Neural cell (in vitro differentiated cells): ENCODE data around the gene FCGBP. TPM values are rescaled to one million over a fixed set of nuclear protein-coding genes. Genes with fewer than 3 reads are reported as not detected.

ENCODE experiments used
- H2AFZ ChIP-seq: fragments of 200-600, 300-800 bp; sonication (generic), shearing (Covaris generic); 2 replicates; pipeline ENCODE4 v1.6.0; 2014; ENCODE audit warnings: low read depth, mild to moderate bottlenecking, antibody characterized with exemption, low read length, moderate library complexity
- H3F3A ChIP-seq: fragments of 200-600 bp; shearing (Covaris generic); 2 replicates; pipeline ENCODE4 v1.6.1; 2016; ENCODE audit warnings: mild to moderate bottlenecking, moderate library complexity, mixed read lengths, antibody characterized with exemption, low read length; ENCODE audit not compliant: insufficient read depth, poor library complexity, severe bottlenecking
- H3K27ac ChIP-seq: fragments of 200-600, 300-800 bp; sonication (generic), shearing (Covaris generic); 2 replicates; pipeline ENCODE4 v1.5.1; 2014; ENCODE audit warnings: mild to moderate bottlenecking, low read length, moderate library complexity
- H3K27me3 ChIP-seq: fragments of 300-800, 200-600 bp; sonication (generic), shearing (Covaris generic); 2 replicates; pipeline ENCODE4 v1.6.0; 2014; ENCODE audit warnings: mild to moderate bottlenecking, low read depth, low read length, moderate library complexity; ENCODE audit not compliant: insufficient read depth
- H3K36me3 ChIP-seq: fragments of 300-800, 200-600 bp; sonication (generic), shearing (Covaris generic); 2 replicates; pipeline ENCODE4 v1.5.1; 2014; ENCODE audit warnings: mild to moderate bottlenecking, antibody characterized with exemption, low read length, moderate library complexity; ENCODE audit not compliant: insufficient read depth
- H3K4me2 ChIP-seq: fragments of 300-800, 200-600 bp; sonication (generic), shearing (Covaris generic); 2 replicates; pipeline ENCODE4 v1.6.0; 2014; ENCODE audit warnings: mild to moderate bottlenecking, low read length
- H3K4me3 ChIP-seq: fragments of 300-800, 200-600 bp; sonication (generic), shearing (Covaris generic); 2 replicates; pipeline ENCODE4 v1.5.1; 2014; ENCODE audit warnings: mild to moderate bottlenecking, low read length, moderate library complexity
- H3K79me2 ChIP-seq: fragments of 200-600 bp; shearing (Covaris generic); replicated peaks from 2 replicates; pipeline ENCODE4 v1.6.0; 2014; ENCODE audit warnings: mild to moderate bottlenecking, low read length, moderate library complexity; ENCODE audit not compliant: insufficient read depth
- H3K9ac ChIP-seq: fragments of 300-800, 200-600 bp; sonication (generic), shearing (Covaris generic); 2 replicates; pipeline ENCODE4 v1.6.1; 2016; ENCODE audit warnings: mild to moderate bottlenecking, low read length, mixed read lengths
- H3K9me2 ChIP-seq: fragments of 200-600 bp; shearing (Covaris generic); 2 replicates; pipeline ENCODE4 v1.6.1; 2016; ENCODE audit warnings: mild to moderate bottlenecking, low read length, mixed read lengths; ENCODE audit not compliant: insufficient read depth
- H3K9me3 ChIP-seq: fragments of 200-600, 300-800 bp; sonication (generic), shearing (Covaris generic); 2 replicates; pipeline ENCODE4 v1.6.1; 2016; ENCODE audit warnings: mild to moderate bottlenecking, mixed run types, low read length, moderate library complexity, mixed read lengths
- H4K20me1 ChIP-seq: fragments of 200-600 bp; shearing (Covaris generic); 2 replicates; pipeline ENCODE4 v1.6.1; 2016; ENCODE audit warnings: mild to moderate bottlenecking, mixed run types; ENCODE audit not compliant: insufficient read depth
- CTCF ChIP-seq: fragments of 450-650 bp; IDR thresholded peaks from 2 replicates; pipeline ENCODE4 v1.5.1; 2014; ENCODE audit warnings: antibody characterized with exemption, mild to moderate bottlenecking, moderate library complexity; ENCODE audit not compliant: poor library complexity, severe bottlenecking
- EP300 ChIP-seq: fragments of 450-650 bp; conservative IDR thresholded peaks from 2 replicates; pipeline ENCODE4 v1.6.1; 2014; ENCODE audit warnings: antibody characterized with exemption, mild to moderate bottlenecking, moderate library complexity; ENCODE audit not compliant: poor library complexity, severe bottlenecking
- EZH2 ChIP-seq: fragments of 200-600, 300-800 bp; shearing (Covaris generic), sonication (generic); IDR thresholded peaks from 2 replicates; pipeline ENCODE4 v1.6.1; 2014; ENCODE audit warnings: antibody characterized with exemption, low read length, borderline replicate concordance, mild to moderate bottlenecking; ENCODE audit not compliant: insufficient read depth, poor library complexity, severe bottlenecking
- MXI1 ChIP-seq: fragments of 450-650 bp; conservative IDR thresholded peaks from 2 replicates; pipeline ENCODE4 v1.6.1; 2014; ENCODE audit warnings: antibody characterized with exemption, mild to moderate bottlenecking; ENCODE audit not compliant: poor library complexity, severe bottlenecking
- POLR2AphosphoS5 ChIP-seq: IDR thresholded peaks from 2 replicates; pipeline ENCODE4 v1.6.1; 2012
- RAD21 ChIP-seq: fragments of 450-650 bp; conservative IDR thresholded peaks from 2 replicates; pipeline ENCODE4 v1.6.1; 2014; ENCODE audit warnings: antibody characterized with exemption, mild to moderate bottlenecking, moderate library complexity
- REST ChIP-seq: IDR thresholded peaks from 2 replicates; pipeline ENCODE4 v1.6.1; 2012; ENCODE audit warnings: borderline replicate concordance
- SMC3 ChIP-seq: fragments of 450-650 bp; conservative IDR thresholded peaks from 2 replicates; pipeline ENCODE4 v1.6.1; 2014; ENCODE audit warnings: antibody characterized with exemption, mild to moderate bottlenecking, moderate library complexity; ENCODE audit not compliant: poor library complexity
- TAF1 ChIP-seq: IDR thresholded peaks from 2 replicates; pipeline ENCODE4 v1.6.1; 2012; ENCODE audit warnings: low read depth
- polyA plus RNA-seq: library from polyadenylated mRNA; depleted of rRNA; stranded (reverse); fragments of >200 nt; gene quantifications from 2 replicates; pipeline ENCODE4 v1.2.3, GENCODE V29; 2014

Gene FCGBP
- polyA plus RNA-seq, 1 donor from 2014 or later, result 0.26 TPM

GRCh38 chr19:39915101-39915847 lies 19.2 kb downstream of the FCGBP start:
- Histone ChIP-seq H2AFZ (no peak overlapping the region), H4K20me1 (no peaks in the 10 kb centered on the region), H3K36me3 (no peaks in the 10 kb centered on the region), H3K79me2 (no peaks in the 10 kb centered on the region), H3K27me3 (no peaks in the 10 kb centered on the region), H3K4me2 (no peak overlapping the region), H3K9me2 (no peaks in the 10 kb centered on the region), H3F3A (no peaks in the 10 kb centered on the region), H3K27ac (no peak overlapping the region), H3K4me3 (no peak overlapping the region), H3K9me3 (no peaks in the 10 kb centered on the region), H3K9ac (no peak overlapping the region)
- no peak for TF ChIP-seq EZH2
- TF ChIP-seq REST, result no peak
- no peak for TF ChIP-seq SMC3
- no peak for TF ChIP-seq POLR2AphosphoS5
- no peak for TF ChIP-seq TAF1

- H3K27ac ChIP-seq, result no peak overlapping the region
- no peaks in the 10 kb centered on the region for H3K36me3 ChIP-seq
- no peaks in the 10 kb centered on the region for H3K79me2 ChIP-seq
- no peaks in the 10 kb centered on the region for H3K9me3 ChIP-seq
- H3K4me2 ChIP-seq, result no peak overlapping the region
- H2AFZ ChIP-seq, result no peak overlapping the region
- TF ChIP-seq REST (no peak), SMC3 (no peak), POLR2AphosphoS5 (no peak), TAF1 (no peak), EZH2 (no peak), CTCF (no peak), EP300 (no peak), RAD21 (no peak), MXI1 (no peak)
- no peaks in the 10 kb centered on the region for H4K20me1 ChIP-seq
- no peak overlapping the region for H3K9ac ChIP-seq
- no peak overlapping the region for H3K4me3 ChIP-seq
- H3F3A ChIP-seq, result no peaks in the 10 kb centered on the region
- no peaks in the 10 kb centered on the region for H3K9me2 ChIP-seq
- no peaks in the 10 kb centered on the region for H3K27me3 ChIP-seq
These were observed 20.6 kb downstream of the FCGBP start for GRCh38 chr19:39913682-39914333.
